MM.1S (cell line): ENCODE measurements around the gene PPOX.

Experiments
- EZH2 ChIP-seq: fragments of 300-600 bp; sonication (generic); optimal IDR thresholded peaks from 2 replicates; pipeline ENCODE3; 2017; ENCODE audit warnings: low read depth, mild to moderate bottlenecking, antibody characterized with exemption, low read length, mixed read lengths
- EZH2phosphoT487 ChIP-seq: fragments of 300-600 bp; sonication (generic); IDR thresholded peaks from 2 replicates; pipeline ENCODE4 v1.6.1; 2018; ENCODE audit warnings: antibody characterized with exemption, low read length
- TF ChIP-seq, protein P1 (sequence below): fragments of 300-600 bp; sonication (generic); IDR thresholded peaks from 2 replicates; pipeline ENCODE4 v1.5.1; 2016; ENCODE audit warnings: antibody characterized with exemption, low read length, mixed read lengths

DNA sequence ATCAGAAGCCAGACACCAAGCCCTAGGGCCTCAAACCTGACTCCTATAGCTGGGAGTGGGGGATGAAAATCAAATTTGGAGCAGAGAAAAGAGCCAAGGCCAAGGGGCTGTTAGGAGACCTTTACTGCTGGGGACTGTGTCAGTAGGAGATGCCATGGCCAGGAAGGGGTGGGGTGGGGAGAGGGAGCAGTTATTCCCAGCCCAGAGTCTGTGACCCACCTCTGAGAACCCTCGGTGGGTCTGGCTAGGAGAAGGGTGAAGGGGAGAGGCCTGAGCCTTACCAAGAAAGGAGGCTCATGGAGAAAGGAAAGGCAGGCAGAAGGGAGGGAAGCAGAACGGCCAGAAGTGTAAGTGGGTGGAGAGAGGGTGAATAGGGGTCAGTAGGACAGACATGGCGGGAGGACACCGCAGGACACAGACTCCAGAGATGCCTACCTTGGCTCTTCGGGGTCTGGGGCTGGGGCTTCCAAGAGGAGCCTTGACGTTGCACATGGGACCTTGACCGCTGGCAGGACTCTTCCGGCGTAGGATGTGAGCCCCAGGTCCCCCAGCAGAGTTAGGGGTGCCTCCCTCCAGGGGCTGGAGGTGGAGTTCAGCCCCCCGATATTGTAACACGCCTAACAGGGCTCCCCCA is 31.5 kb downstream of the PPOX start:
- TF ChIP-seq, protein P1, sequence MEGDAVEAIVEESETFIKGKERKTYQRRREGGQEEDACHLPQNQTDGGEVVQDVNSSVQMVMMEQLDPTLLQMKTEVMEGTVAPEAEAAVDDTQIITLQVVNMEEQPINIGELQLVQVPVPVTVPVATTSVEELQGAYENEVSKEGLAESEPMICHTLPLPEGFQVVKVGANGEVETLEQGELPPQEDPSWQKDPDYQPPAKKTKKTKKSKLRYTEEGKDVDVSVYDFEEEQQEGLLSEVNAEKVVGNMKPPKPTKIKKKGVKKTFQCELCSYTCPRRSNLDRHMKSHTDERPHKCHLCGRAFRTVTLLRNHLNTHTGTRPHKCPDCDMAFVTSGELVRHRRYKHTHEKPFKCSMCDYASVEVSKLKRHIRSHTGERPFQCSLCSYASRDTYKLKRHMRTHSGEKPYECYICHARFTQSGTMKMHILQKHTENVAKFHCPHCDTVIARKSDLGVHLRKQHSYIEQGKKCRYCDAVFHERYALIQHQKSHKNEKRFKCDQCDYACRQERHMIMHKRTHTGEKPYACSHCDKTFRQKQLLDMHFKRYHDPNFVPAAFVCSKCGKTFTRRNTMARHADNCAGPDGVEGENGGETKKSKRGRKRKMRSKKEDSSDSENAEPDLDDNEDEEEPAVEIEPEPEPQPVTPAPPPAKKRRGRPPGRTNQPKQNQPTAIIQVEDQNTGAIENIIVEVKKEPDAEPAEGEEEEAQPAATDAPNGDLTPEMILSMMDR, result no peak
- no peak for TF ChIP-seq EZH2
- no peak for TF ChIP-seq EZH2phosphoT487
